IPS DF 6.9 (cell line): ENCODE data around the gene CHGA.

Experiments
- DNase-seq: peaks from one replicate; pipeline ENCODE4 v3.0.0-alpha.2; 2013; ENCODE audit warnings: low read depth, low spot score
- H3K27ac ChIP-seq: one replicate; pipeline ENCODE4 v1.5.1; 2013; ENCODE audit warnings: low read length, control low read depth
- H3K27me3 ChIP-seq: 2 replicates; pipeline ENCODE4 v1.6.1; 2013; ENCODE audit warnings: mild to moderate bottlenecking, low read length; ENCODE audit not compliant: control insufficient read depth, insufficient read depth
- H3K36me3 ChIP-seq: 2 replicates; pipeline ENCODE4 v1.6.1; 2013; ENCODE audit warnings: low read length; ENCODE audit not compliant: control insufficient read depth, insufficient read depth
- H3K4me1 ChIP-seq: 2 replicates; pipeline ENCODE4 v1.6.1; 2013; ENCODE audit warnings: low read length; ENCODE audit not compliant: control insufficient read depth, insufficient read depth
- H3K4me3 ChIP-seq: 2 replicates; pipeline ENCODE4 v1.5.1; 2013; ENCODE audit warnings: mild to moderate bottlenecking, low read length
- H3K9me3 ChIP-seq: 2 replicates; pipeline ENCODE4 v1.6.1; 2013; ENCODE audit warnings: low read length, inconsistent platforms; ENCODE audit not compliant: control insufficient read depth, insufficient read depth
- WGBS: extraction: QIAGEN DNeasy Blood & Tissue Kit; methylation state at CpG from one replicate; pipeline ENCODE4 v1.1.7; 2013; ENCODE audit warnings: mixed read lengths, missing lambda C conversion rate; ENCODE audit not compliant: insufficient read length, insufficient coverage; 5-methylcytosine and 5-hydroxymethylcytosine counted together

Gene CHGA

GRCh38 chr14:92961567-92961855, 38.6 kb downstream of the CHGA start:
- DNase-seq = no peak
- H3K4me3 ChIP-seq = no peak overlapping the region
- no peaks in the 10 kb centered on the region for H3K27me3 ChIP-seq
- peaks cover 2% of the 10 kb centered on the region; the same call in 1 of the 2 replicates for H3K4me1 ChIP-seq
- peaks cover 8% of the 10 kb centered on the region for H3K36me3 ChIP-seq
- WGBS = no CpG with 5 or more reads among the region's 7 CpGs
- no peaks in the 10 kb centered on the region for H3K9me3 ChIP-seq
- no peak overlapping the region for H3K27ac ChIP-seq

GRCh38 chr14:92962031-92962830, 39.3 kb downstream of the CHGA start:
- no peak overlapping the region for H3K4me3 ChIP-seq
- H3K27ac ChIP-seq = no peak overlapping the region
- peaks cover 2% of the 10 kb centered on the region; the same call in 1 of the 2 replicates for H3K4me1 ChIP-seq
- peaks cover 5% of the 10 kb centered on the region for H3K36me3 ChIP-seq
- no peaks in the 10 kb centered on the region for H3K27me3 ChIP-seq
- no peaks in the 10 kb centered on the region for H3K9me3 ChIP-seq
- WGBS = no CpG with 5 or more reads among the region's 20 CpGs
- DNase-seq = no peak

- Histone ChIP-seq H3K27ac (no peak overlapping the region), H3K9me3 (no peaks in the 10 kb centered on the region), H3K4me1 (peaks cover 2% of the 10 kb centered on the region; the same call in 1 of the 2 replicates)
These were observed 39.8 kb downstream of the CHGA start for GRCh38 chr14:92962831-92963095.

GRCh38 chr14:92963301-92964123, 40.6 kb downstream of the CHGA start:
- H3K36me3 ChIP-seq = no peaks in the 10 kb centered on the region; the same call in 1 of the 2 replicates
- no peak overlapping the region for H3K27ac ChIP-seq
- H3K4me3 ChIP-seq = no peak overlapping the region
- peaks cover 2% of the 10 kb centered on the region; the same call in 1 of the 2 replicates for H3K4me1 ChIP-seq
- no peaks in the 10 kb centered on the region for H3K27me3 ChIP-seq
- H3K9me3 ChIP-seq = no peaks in the 10 kb centered on the region
- DNase-seq = no peak
- no CpG with 5 or more reads among the region's 14 CpGs for WGBS

More at GRCh38 chr14:92962831-92963095, 39.8 kb downstream of the CHGA start:
- no CpG with 5 or more reads among the region's 11 CpGs for WGBS
- Histone ChIP-seq H3K4me3 (no peak overlapping the region), H3K27me3 (no peaks in the 10 kb centered on the region), H3K36me3 (peaks cover 5% of the 10 kb centered on the region)
- DNase-seq = no peak

- no peak for DNase-seq
- no peak overlapping the region for H3K4me3 ChIP-seq
- H3K9me3 ChIP-seq = no peaks in the 10 kb centered on the region
- no peak overlapping the region for H3K27ac ChIP-seq
- WGBS = 100% methylated on average over 2 of the region's 12 CpGs
- H3K4me1 ChIP-seq = peaks cover 2% of the 10 kb centered on the region; the same call in 1 of the 2 replicates
- H3K36me3 ChIP-seq = no peaks in the 10 kb centered on the region; the same call in 1 of the 2 replicates
- H3K27me3 ChIP-seq = no peaks in the 10 kb centered on the region
These were observed 41.5 kb downstream of the CHGA start for GRCh38 chr14:92964124-92965109.

GRCh38 chr14:92965281-92965680, 42.3 kb downstream of the CHGA start:
- no peaks in the 10 kb centered on the region for H3K27me3 ChIP-seq
- no peak overlapping the region for H3K27ac ChIP-seq
- no CpG with 5 or more reads among the region's 1 CpG for WGBS
- DNase-seq = no peak
- H3K36me3 ChIP-seq = no peaks in the 10 kb centered on the region
- no peak overlapping the region for H3K4me3 ChIP-seq
- no peaks in the 10 kb centered on the region for H3K9me3 ChIP-seq
- peaks cover 6% of the 10 kb centered on the region; the same call in 1 of the 2 replicates for H3K4me1 ChIP-seq

GRCh38 chr14:92967346-92967926, 44.5 kb downstream of the CHGA start:
- Histone ChIP-seq H3K27ac (no peak overlapping the region), H3K36me3 (no peaks in the 10 kb centered on the region; the same call in 1 of the 2 replicates), H3K4me3 (no peak overlapping the region), H3K4me1 (peaks cover 9% of the 10 kb centered on the region), H3K27me3 (no peaks in the 10 kb centered on the region), H3K9me3 (no peaks in the 10 kb centered on the region)
- no CpG with 5 or more reads among the region's 2 CpGs for WGBS
- DNase-seq = no peak

GRCh38 chr14:92968291-92969020, 45.5 kb downstream of the CHGA start:
- DNase-seq = no peak
- WGBS = no CpG with 5 or more reads among the region's 14 CpGs
- Histone ChIP-seq H3K4me1 (peaks cover 9% of the 10 kb centered on the region), H3K27me3 (no peaks in the 10 kb centered on the region), H3K27ac (no peak overlapping the region), H3K9me3 (no peaks in the 10 kb centered on the region), H3K36me3 (no peaks in the 10 kb centered on the region; the same call in 1 of the 2 replicates), H3K4me3 (no peak overlapping the region)

GRCh38 chr14:92969430-92969829, 46.5 kb downstream of the CHGA start:
- H3K27me3 ChIP-seq = no peaks in the 10 kb centered on the region
- H3K27ac ChIP-seq = no peak overlapping the region
- peaks cover 6% of the 10 kb centered on the region for H3K4me1 ChIP-seq
- no peak for DNase-seq
- H3K9me3 ChIP-seq = no peaks in the 10 kb centered on the region
- no CpG with 5 or more reads among the region's 10 CpGs for WGBS
- H3K4me3 ChIP-seq = no peak overlapping the region
- no peaks in the 10 kb centered on the region; the same call in 1 of the 2 replicates for H3K36me3 ChIP-seq
